ENCODE measurements around the gene SMG7.

The SMG7 gene

DNA sequence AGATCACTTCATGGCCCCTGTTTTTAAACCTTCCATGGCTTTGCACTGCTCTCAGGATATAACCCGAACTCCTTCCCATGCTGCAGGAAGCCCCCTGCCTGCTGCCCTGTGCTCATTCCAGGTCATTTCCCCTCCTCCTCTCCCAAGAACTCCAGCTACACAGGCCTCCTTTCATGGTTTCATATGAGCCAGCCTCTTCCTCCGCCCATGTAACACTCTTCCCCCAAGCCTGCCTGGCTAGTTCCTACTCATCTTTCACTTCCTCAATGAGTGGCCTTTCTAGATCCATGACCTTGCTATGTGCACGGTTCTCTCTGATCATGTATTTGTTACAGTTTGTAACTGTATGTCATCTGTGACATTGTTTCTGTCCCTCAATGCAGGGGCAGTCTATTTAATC, 121.1 kb downstream of the SMG7 start:
- DNase-seq, result no peak

DNA sequence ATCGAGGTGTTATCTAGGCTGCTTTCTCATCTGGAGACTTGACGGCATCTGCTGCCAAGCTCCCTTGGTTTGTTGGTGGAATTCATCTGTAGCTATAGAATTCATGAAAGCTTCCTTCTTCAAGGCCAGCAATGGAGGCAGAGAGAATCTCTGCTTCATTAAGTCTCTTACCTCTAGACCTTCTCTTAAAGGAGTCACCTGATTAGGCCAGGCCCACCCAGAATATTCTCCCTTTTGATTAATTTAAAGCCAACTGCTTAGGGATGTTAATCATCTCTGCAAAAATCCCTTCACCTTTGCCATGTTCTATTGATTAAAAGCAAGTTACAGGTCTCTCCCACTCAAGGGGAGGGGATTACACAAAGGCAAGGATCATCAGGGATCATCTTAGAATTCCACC, 123.2 kb downstream of the SMG7 start:
- DNase-seq, result no peak

DNA sequence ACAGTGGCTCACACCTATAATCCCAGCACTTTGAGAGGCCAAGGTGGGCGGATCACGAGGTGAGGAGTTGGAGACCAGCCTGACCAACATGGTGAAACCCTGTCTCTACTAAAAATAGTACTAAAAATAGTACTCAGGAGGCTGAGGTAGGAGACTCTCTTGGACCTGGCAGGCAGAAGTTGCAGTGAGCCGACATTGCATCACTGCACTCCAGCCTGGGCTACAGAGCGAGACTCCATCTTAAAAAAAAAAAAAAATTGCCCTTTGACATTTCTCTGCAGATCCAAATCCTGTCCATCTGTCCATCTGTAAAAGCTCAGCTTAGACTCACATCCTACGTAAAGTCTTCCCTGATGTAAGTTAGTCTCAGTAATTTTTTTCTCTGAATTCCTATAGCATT, 124.2 kb downstream of the SMG7 start:
- no peak for DNase-seq

DNA sequence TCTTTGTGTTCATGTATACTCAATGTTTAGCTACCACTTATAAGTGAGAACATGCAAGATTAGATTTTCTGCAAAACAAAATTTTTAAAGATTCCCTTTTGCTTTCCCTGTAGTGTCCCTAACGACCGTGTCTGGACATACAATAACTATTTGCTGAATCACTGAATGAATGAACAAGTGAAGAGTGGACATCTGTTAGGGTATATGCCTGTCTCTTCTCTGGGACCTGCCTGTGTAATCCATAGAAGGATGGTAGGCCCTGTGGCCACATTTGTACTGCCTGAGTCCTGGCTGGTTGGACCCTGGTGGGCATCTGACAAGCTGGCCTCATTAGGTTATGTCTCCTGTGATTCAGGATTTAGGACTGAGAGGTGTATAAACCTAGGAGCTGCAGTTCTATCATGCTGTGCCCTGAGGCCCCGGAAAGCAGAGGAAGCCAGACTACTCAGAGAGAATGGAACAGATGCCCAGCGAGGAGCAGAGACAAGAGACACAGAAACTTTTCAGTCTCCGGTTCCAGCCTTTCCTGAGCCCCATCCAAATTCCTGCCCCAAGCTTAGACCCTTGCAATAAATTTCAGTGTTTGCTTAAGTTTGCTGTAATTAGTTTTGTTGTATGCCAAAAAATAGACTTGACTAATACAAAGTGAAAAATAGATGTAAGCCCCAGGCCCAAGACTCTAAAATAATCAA, 125.5 kb downstream of the SMG7 start:
- no peak for DNase-seq

DNA sequence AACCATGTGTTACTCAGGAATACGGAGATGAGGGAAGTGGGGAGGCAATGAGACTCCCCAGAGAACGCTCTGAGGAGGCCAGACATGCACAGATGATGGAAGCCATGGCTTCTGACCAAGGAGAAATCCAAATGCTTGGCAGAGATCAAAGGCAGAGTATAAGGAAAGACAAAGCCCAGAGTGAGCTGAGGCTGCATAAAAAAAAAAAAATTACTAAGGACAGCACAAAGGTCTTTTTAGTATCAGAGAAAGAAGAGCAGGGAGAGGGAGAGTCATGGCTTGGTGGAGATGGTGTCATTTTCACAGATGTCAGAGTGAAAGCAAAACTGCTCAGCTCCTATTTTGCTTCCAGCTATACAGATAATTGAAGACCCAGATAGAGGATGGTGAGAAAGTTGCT, 126.1 kb downstream of the SMG7 start:
- no peak for DNase-seq

DNA sequence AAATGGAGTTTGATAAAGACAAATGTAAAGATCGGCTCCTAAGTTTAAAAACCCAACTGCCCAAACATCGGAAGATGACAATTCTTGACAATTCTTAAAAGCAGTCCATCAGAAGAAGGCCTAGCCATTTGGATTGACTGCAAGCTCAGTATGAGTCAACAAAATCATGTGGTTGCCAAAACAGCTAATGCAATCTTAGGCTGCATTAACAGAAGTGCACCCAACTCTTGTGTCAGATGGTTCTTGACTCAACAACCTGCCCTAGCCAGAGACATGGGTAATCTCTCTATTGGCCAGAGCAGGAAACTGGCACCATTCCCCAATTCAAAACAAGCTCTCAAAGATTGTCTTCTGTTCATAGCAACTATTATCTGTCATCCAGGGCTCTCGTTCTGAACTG, 127.8 kb downstream of the SMG7 start:
- no peak for DNase-seq

DNA sequence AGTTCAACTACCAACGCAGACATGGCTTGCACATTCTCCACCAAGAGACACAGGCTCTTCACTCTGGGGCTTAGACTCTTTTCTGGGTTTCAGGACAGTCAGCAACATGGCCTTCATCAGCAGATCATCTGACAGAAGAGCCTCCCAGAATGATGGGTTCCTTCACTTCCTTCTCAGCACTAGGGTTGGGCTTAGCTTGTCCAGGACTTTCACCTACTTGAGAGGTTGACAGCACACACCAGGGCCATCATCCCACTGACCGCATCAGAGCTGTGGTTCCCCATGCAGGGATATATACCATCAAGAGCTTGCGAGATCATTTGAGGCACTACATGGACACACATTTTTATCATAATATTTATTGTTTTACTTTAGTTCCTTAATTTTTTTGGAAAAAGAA, 128.3 kb downstream of the SMG7 start:
- no peak for DNase-seq

DNA sequence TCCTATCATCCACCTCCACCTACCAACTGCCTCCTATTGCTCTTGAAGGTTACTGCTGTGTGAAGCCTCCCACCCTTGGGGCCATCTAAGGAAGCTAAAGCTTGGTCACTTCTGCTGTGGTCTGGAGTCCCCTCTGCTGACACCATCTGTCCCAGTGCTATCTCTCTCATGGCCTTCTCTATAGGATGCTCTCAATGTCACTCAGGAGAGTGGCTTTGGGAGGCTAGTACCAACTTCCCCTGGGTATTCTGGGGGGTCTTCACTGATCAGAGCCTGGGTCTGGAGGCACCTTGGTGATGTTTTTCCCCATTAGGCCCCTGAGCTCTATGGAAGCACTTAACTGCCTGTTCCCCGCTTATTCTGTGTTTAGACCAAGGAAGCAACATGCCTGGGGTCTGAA, 130.2 kb downstream of the SMG7 start:
- DNase-seq, result no peak
